HepG2 (cell line): ENCODE data around the gene ST8SIA1. TPM values are rescaled to one million over a fixed set of nuclear protein-coding genes. Genes with fewer than 3 reads are reported as not detected.

ENCODE experiments used
- ATAC-seq: fragments of 200-7000 bp; cut with Tn5 transposase; 3 replicates; pipeline ENCODE4 v1.9.1; 2020; ENCODE audit warnings: mild to moderate bottlenecking, moderate library complexity
- BruUV-seq: library from RNA; stranded (reverse); fragments of 400-500 nt; replicated peaks from 2 replicates; lab custom pipeline; 2021; lab: Mats Ljungman, UMichigan
- CTCF ChIA-PET: fragments of 300-600 bp; formaldehyde crosslinking; extraction: SDS; loops from one replicate; lab custom pipeline; 2021; ENCODE audit warnings: low total read pairs, inconsistent platforms, low intra/inter-chr PET ratio; lab: Yijun Ruan, JAX
- POLR2A ChIA-PET: fragments of 350-600 bp; sonication (Branson Sonifier 250); formaldehyde crosslinking; loops from one replicate; lab custom pipeline; 2020; ENCODE audit warnings: antibody characterized with exemption, inconsistent platforms; lab: Yijun Ruan, JAX
- DNase-seq: peaks from one replicate; pipeline ENCODE4 v3.0.0-alpha.2; 2015; ENCODE audit warnings: low spot score
- FAIRE-seq: peaks from 3 replicates; lab custom pipeline; 2011; peaks lifted over from hg19 to GRCh38; lab: Jason Lieb, UNC
- H2AFZ ChIP-seq: one replicate; pipeline ENCODE4 v1.6.1; 2011; ENCODE audit warnings: low read length, inconsistent platforms
- H3K27ac ChIP-seq: fragments of 300-600 bp; 3 replicates; pipeline ENCODE4 v1.8.0; 2011; ENCODE audit warnings: mixed run types, mild to moderate bottlenecking, mixed read lengths, low read length, inconsistent platforms; ENCODE audit not compliant: insufficient read depth; ENCODE audit errors: extremely low read length
- H3K27me3 ChIP-seq, 2 experiments: fragments of 200-600 bp in 1 of 2; 2 replicates in 1 of 2; 3 replicates in 1 of 2; pipeline versions ENCODE4 v1.6.0 to v1.8.0; 2011; ENCODE audit warnings: low read length in 2 of 2, mild to moderate bottlenecking in 2 of 2, moderate library complexity in 2 of 2, inconsistent platforms in 1 of 2; ENCODE audit not compliant: insufficient read depth in 2 of 2, control insufficient read depth in 1 of 2
- H3K36me3 ChIP-seq, 2 experiments: fragments of 200-600 bp in 1 of 2; replicated peaks in 1 of 2; 2 replicates in 1 of 2; 3 replicates in 1 of 2; pipeline versions ENCODE4 v1.5.1 to v1.8.0; 2011; ENCODE audit warnings: low read length in 2 of 2, inconsistent platforms in 1 of 2; ENCODE audit not compliant: insufficient read depth in 2 of 2, control insufficient read depth in 1 of 2
- H3K4me1 ChIP-seq: 2 replicates; pipeline ENCODE4 v1.5.1; 2012; ENCODE audit warnings: low read length, inconsistent platforms; ENCODE audit not compliant: insufficient read depth
- H3K4me2 ChIP-seq: 2 replicates; pipeline ENCODE4 v1.6.0; 2011; ENCODE audit warnings: low read depth, low read length, inconsistent platforms
- H3K4me3 ChIP-seq, 3 experiments: fragments of 200-600 bp in 1 of 3; sonication (generic), shearing (Covaris generic) in 1 of 3; replicated peaks in 1 of 3; 2 replicates each; pipeline ENCODE4 v1.5.1; 2011 to 2016; ENCODE audit warnings: low read length in 3 of 3, inconsistent platforms in 2 of 3, low read depth in 2 of 3, mild to moderate bottlenecking in 2 of 3, control low read depth in 1 of 3, mixed read lengths in 1 of 3; ENCODE audit not compliant: insufficient read depth in 1 of 3
- H3K79me2 ChIP-seq: one replicate; pipeline ENCODE4 v1.6.1; 2011; ENCODE audit warnings: low read length, inconsistent platforms; ENCODE audit not compliant: insufficient read depth
- H3K9ac ChIP-seq: 2 replicates; pipeline ENCODE4 v1.6.0; 2011; ENCODE audit warnings: mild to moderate bottlenecking, low read depth, low read length, inconsistent platforms; ENCODE audit not compliant: insufficient read depth
- H3K9me3 ChIP-seq: 2 replicates; pipeline ENCODE4 v1.5.1; 2012; ENCODE audit warnings: mild to moderate bottlenecking, low read length
- H4K20me1 ChIP-seq: 2 replicates; pipeline ENCODE4 v1.6.0; 2011; ENCODE audit warnings: inconsistent platforms, mild to moderate bottlenecking, low read length, moderate library complexity; ENCODE audit not compliant: insufficient read depth
- ERF ChIP-seq: IDR thresholded peaks from 2 replicates; pipeline ENCODE4 v1.6.1; 2018; ENCODE audit warnings: missing biosample characterization, missing genetic modification reagents
- GATAD2A ChIP-seq: IDR thresholded peaks from 2 replicates; pipeline ENCODE4 v1.6.1; 2016
- HDAC1 ChIP-seq: sonication (generic); formaldehyde crosslinking; IDR thresholded peaks from 2 replicates; pipeline ENCODE4 v1.5.1; 2020; ENCODE audit warnings: mild to moderate bottlenecking, missing genetic modification reagents
- HIVEP1 ChIP-seq: sonication (generic); formaldehyde crosslinking; IDR thresholded peaks from 2 replicates; pipeline ENCODE4 v1.4.0; 2020; ENCODE audit warnings: mild to moderate bottlenecking, missing genetic modification reagents
- JUND ChIP-seq: sonication (generic); formaldehyde crosslinking; IDR thresholded peaks from 2 replicates; pipeline ENCODE4 v1.8.0; 2022; ENCODE audit warnings: mild to moderate bottlenecking, missing genetic modification reagents
- NFIB ChIP-seq: sonication (generic); formaldehyde crosslinking; IDR thresholded peaks from 2 replicates; pipeline ENCODE4 v1.9.0; 2021; ENCODE audit warnings: missing genetic modification reagents, mild to moderate bottlenecking, borderline replicate concordance
- SCMH1 ChIP-seq: sonication (generic); formaldehyde crosslinking; IDR thresholded peaks from 2 replicates; pipeline ENCODE4 v1.9.0; 2021; ENCODE audit warnings: missing genetic modification reagents, mild to moderate bottlenecking, borderline replicate concordance
- TBX3 ChIP-seq: fragments of 450-650 bp; IDR thresholded peaks from 2 replicates; pipeline ENCODE4 v1.6.1; 2017; ENCODE audit warnings: antibody characterized with exemption, mild to moderate bottlenecking, inconsistent platforms, borderline replicate concordance
- WIZ ChIP-seq: sonication (generic); formaldehyde crosslinking; IDR thresholded peaks from 2 replicates; pipeline ENCODE4 v1.5.1; 2020; ENCODE audit warnings: mild to moderate bottlenecking, missing genetic modification reagents
- ZC3H4 ChIP-seq: sonication (generic); formaldehyde crosslinking; IDR thresholded peaks from 2 replicates; pipeline ENCODE4 v1.4.0; 2020; ENCODE audit warnings: missing genetic modification reagents, borderline replicate concordance
- ZNF589 ChIP-seq: sonication (generic); formaldehyde crosslinking; conservative IDR thresholded peaks from 2 replicates; pipeline ENCODE4 v1.8.0; 2022; ENCODE audit warnings: mild to moderate bottlenecking, moderate library complexity, missing genetic modification reagents
- ZNF598 ChIP-seq: sonication (generic); formaldehyde crosslinking; IDR thresholded peaks from 2 replicates; pipeline ENCODE4 v1.5.1; 2020; ENCODE audit warnings: mild to moderate bottlenecking, missing genetic modification reagents, borderline replicate concordance
- ZNF777 ChIP-seq: sonication (generic); formaldehyde crosslinking; IDR thresholded peaks from 2 replicates; pipeline ENCODE4 v1.4.0; 2020; ENCODE audit warnings: missing genetic modification reagents
- WGBS: methylation state at CpG from one replicate; pipeline ENCODE4 v1.1.6; 2017; ENCODE audit warnings: low lambda C conversion rate; 5-methylcytosine and 5-hydroxymethylcytosine counted together
- in situ Hi-C: cut with HindIII; loops from 2 replicates; pipeline ENCODE4 v1.10.0; 2017; ENCODE audit warnings: low pct_unique_long_range_greater_than_20kb; ENCODE audit not compliant: extremely low pct_ligation_motif_present
- intact Hi-C: fragments of 100-400 bp; cut with micrococcal nuclease; formaldehyde crosslinking; loops from one replicate; pipeline ENCODE4 v1.10.0; 2022; ENCODE audit not compliant: unreplicated experiment
- polyA plus RNA-seq, 8 experiments: library from polyadenylated mRNA; depleted of rRNA in 3 of 8; stranded (reverse) in 7 of 8; unstranded in 1 of 8; fragments of >200 nt; fragmentation: Illumina TruSeq in 4 of 8; extraction: Trizol in 4 of 8; gene quantifications; 2 replicates each; pipeline versions ENCODE4 v1.2.1 to v1.2.3, GENCODE V29; 2011 to 2016; ENCODE audit warnings: low read depth in 4 of 8, missing spikeins in 1 of 8, mixed read lengths in 1 of 8; ENCODE audit not compliant: insufficient read depth in 1 of 8
- total RNA-seq, 5 experiments: library from RNA; depleted of rRNA; stranded (reverse); fragments of >200 nt; fragmentation: Illumina TruSeq; extraction: Trizol; gene quantifications; 2 replicates each; pipeline ENCODE4 v1.2.3, GENCODE V29; 2016; ENCODE audit warnings: low read depth in 1 of 5
- TF ChIP-seq, protein P1 (sequence below): IDR thresholded peaks from 2 replicates; pipeline ENCODE4 v1.6.1; 2016; ENCODE audit warnings: missing genetic modification reagents, missing compliant biosample characterization
- TF ChIP-seq, protein P2 (sequence below): sonication (generic); formaldehyde crosslinking; IDR thresholded peaks from 2 replicates; pipeline ENCODE4 v1.9.0; 2021; ENCODE audit warnings: missing genetic modification reagents, borderline replicate concordance
- TF ChIP-seq, protein P3 (sequence below): sonication (generic); formaldehyde crosslinking; IDR thresholded peaks from 2 replicates; pipeline ENCODE4 v1.5.0; 2020; ENCODE audit warnings: missing genetic modification reagents

Gene ST8SIA1
- total and polyA plus RNA-seq, 2 of the 13 experiments (the other 11 are each of a cell fraction or from before 2014, with no cell fraction given) = not detected

DNA sequence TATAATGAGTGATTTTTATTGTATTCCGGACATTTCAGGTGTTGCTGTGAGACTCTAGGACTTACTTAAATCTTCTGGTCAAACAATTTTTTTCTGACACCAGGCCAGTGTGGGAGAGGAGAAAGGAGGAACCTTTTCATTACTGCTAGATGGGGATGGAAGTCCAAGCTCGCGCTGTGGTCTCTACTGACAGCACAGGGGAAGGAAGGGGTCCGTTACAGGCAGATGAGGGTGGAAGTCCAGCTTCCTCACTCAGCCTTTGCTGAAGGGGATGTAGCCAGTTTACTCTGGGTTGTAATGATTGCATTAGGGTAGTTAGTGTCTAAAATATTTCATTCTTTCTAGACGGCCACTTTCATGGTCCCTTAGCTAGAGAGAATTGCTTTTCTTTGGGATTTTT is 26.3 kb upstream of the ST8SIA1 start:
- 26% methylated on average over 5 of the region's 5 CpGs for WGBS
- FAIRE-seq (no peak), DNase-seq (no peak), ATAC-seq (no peak)
- TF ChIP-seq NFIB (CRISPR knock-in tag) = no peak
- TF ChIP-seq HIVEP1 (CRISPR knock-in tag) = no peak
- TF ChIP-seq ZNF589 (CRISPR knock-in tag) = no peak
- TF ChIP-seq, protein P1, sequence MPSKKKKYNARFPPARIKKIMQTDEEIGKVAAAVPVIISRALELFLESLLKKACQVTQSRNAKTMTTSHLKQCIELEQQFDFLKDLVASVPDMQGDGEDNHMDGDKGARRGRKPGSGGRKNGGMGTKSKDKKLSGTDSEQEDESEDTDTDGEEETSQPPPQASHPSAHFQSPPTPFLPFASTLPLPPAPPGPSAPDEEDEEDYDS (CRISPR knock-in tag) = no peak
- no peak for TF ChIP-seq ZNF598 (CRISPR knock-in tag)
- TF ChIP-seq TBX3 = no peak
- TF ChIP-seq, protein P2, sequence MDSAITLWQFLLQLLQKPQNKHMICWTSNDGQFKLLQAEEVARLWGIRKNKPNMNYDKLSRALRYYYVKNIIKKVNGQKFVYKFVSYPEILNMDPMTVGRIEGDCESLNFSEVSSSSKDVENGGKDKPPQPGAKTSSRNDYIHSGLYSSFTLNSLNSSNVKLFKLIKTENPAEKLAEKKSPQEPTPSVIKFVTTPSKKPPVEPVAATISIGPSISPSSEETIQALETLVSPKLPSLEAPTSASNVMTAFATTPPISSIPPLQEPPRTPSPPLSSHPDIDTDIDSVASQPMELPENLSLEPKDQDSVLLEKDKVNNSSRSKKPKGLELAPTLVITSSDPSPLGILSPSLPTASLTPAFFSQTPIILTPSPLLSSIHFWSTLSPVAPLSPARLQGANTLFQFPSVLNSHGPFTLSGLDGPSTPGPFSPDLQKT (CRISPR knock-in tag) = no peak
- no peak for TF ChIP-seq JUND (CRISPR knock-in tag)
- TF ChIP-seq WIZ (CRISPR knock-in tag) = no peak
- TF ChIP-seq HDAC1 (CRISPR knock-in tag) = no peak
- no peak for TF ChIP-seq ZC3H4 (CRISPR knock-in tag)
- no peak for TF ChIP-seq ZNF777 (CRISPR knock-in tag)
- no peak for TF ChIP-seq ERF (CRISPR knock-in tag)
- no peak for TF ChIP-seq GATAD2A
- TF ChIP-seq SCMH1 = no peak
- TF ChIP-seq, protein P3, sequence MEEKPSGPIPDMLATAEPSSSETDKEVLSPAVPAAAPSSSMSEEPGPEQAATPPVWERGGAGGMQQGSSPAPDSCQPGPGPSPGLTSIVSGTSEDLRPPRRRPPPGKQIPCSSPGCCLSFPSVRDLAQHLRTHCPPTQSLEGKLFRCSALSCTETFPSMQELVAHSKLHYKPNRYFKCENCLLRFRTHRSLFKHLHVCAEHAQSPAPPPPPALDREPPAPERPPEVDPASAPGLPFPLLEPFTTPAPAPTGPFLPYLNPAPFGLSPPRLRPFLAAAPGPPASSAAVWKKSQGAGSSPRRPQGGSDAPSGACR (CRISPR knock-in tag) = no peak
- ChIA-PET POLR2A (no interaction called here), CTCF (no interaction called here)
- no peaks in the 10 kb centered on the region for H3K36me3 ChIP-seq
- H3K27ac ChIP-seq = no peak overlapping the region
- H3K9ac ChIP-seq = no peak overlapping the region
- no peak overlapping the region for H3K4me2 ChIP-seq
- no peaks in the 10 kb centered on the region for H3K27me3 ChIP-seq
- H4K20me1 ChIP-seq = no peaks in the 10 kb centered on the region
- H2AFZ ChIP-seq = no peak overlapping the region
- H3K4me1 ChIP-seq = no peaks in the 10 kb centered on the region
- intact Hi-C loops = no loop called here
- no peaks in the 10 kb centered on the region for H3K79me2 ChIP-seq
- H3K4me3 ChIP-seq = no peak overlapping the region
- no peaks in the 10 kb centered on the region for H3K9me3 ChIP-seq
- BruUV-seq = no TSS peak
- in situ Hi-C loops = no loop called here
